HG03571 (cell line): ENCODE data around the gene APOBEC3A.
"Not testable (repeated sequence)": the region's sequence is repeated elsewhere in the genome, so short reads cannot be mapped to it uniquely, and the experiment has no call there.

ENCODE experiments used
- ATAC-seq: cut with Tn5 transposase; IDR thresholded peaks from one replicate; pipeline ENCODE4 v1.9.1; 2021; ENCODE audit not compliant: unreplicated experiment

The APOBEC3A gene

DNA sequence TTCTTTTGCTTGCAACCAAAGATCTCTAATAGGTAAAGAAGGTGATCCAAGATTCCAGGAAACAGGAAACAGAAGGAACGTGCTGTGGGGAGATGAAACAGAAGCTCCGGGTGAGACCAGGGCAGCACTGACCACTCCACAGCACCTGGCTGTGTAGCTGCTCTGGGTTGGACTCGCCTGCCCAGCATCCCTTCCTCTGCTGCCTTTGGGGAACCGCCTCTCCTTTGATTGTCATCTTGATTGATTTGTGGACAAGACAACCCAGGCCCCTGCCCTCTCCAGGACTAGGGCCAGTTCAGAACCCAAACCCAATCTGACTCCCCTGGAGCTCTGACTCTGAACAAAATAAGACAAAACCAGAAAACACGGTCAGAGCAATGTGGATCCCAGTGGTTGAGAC lies 14.7 kb upstream of the APOBEC3A start:
- no peak for ATAC-seq

GRCh38 chr22:38943201-38943600 lies 14.2 kb upstream of the APOBEC3A start:
- no peak for ATAC-seq

DNA sequence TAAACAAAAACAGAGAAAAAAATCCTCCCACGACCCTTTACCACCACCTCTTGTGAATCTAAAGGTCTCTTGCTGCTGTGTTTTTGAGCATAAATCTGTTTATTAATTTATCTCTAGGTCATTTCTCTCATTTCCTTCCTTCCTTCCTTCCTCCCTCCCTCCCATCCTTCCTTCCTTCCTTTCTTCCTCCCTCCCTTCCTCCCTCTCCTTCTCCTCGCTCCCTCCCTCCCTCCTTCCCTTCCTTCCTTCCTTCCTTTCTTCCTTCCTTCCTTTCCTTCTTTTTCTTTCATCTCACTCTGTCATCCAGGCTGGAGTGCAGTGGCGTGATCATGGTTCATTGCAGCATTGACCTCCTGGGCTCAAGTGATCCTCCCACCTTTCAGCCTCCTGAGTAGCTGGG lies 13.5 kb upstream of the APOBEC3A start:
- no peak for ATAC-seq

GRCh38 chr22:38944653-38945052 lies 12.8 kb upstream of the APOBEC3A start:
- ATAC-seq = no peak

DNA sequence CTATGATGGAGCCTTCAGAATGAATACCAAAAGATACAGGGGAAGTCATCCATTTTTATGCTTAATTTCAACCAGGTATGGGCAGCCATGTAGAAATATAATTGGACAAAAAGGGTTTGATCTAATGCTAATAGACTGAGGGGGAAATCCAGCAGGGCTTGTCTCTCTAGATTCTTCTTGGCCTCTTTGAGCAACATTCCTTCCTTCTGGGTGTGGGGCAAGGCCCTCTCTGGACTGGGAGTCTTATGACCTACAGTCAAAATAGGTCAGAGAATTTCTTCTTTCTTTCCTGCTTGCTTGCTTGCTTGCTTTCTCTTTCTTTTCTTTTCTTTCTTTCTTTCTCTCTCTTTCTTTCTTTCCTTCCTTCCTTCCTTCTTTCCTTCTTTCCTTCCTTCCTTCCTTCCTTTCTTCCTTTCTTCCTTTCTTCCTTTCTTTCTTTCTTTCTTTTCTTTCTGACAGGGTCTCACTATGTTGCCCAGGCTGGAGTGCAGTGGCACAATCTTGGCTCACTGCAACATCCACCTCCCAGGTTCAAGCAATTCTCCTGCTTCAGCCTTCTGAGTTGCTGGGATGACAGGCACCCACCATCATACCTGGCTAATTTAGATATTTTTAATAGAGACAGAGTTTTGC lies 11.6 kb upstream of the APOBEC3A start:
- not testable (repeated sequence) for ATAC-seq

DNA sequence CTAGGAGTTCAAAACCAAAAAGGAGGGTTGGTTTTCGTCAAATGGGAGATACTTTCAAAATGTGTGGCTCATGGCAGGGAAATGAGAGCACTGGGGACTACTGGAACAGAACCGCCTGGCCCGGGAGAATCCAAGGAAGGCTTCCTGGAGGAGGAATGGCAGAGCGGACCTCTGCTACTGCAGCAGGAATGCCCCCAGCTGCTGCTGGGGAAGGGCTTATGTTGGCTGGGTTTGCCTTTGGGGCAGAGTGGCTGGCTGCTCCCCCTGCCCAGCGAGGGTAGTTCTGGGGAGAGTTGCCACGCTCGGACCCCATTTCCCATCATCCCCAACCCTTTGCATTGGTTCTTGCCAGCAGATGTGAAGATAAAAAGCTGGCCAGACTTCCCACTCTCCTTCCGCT lies 10.6 kb upstream of the APOBEC3A start:
- no peak for ATAC-seq

- ATAC-seq = no peak
Measured at GRCh38 chr22:38947321-38948140, 9.9 kb upstream of the APOBEC3A start.

DNA sequence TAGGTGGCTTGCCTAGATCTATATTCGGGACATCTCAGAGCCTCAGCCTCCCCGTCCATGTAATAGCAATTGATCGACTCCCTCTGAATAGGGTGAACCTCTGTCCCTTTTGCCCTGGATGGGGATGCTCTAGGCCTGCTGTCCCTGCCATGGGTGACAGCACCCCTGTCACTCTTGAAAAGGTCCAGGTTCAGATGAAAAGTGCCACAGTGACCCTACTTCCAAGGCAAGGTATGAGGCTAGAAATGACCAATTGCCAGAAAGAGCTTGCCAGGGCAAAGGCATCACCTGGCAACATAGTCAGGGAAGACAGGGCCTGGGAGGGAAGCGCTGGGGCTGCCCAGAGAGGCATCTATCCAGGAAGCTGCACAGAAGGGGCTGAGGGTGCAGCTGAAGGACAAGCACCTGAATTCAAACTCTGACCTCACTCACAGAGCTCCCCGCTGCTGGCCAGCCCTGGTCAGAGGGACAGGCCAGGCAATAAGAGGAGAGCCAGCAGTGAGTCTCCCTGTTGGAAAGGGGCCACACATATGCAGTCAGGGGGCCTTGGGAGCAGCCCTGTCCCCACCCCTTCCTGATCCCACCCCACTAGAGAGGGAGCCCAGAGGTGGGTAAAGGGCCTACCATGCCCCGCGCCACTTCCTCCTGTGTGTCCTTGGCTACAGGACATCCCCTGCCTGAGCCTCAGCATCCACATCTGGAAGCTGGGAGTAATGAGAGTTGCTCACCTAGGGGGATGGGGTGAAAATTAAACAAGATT lies 9.0 kb upstream of the APOBEC3A start:
- ATAC-seq = no peak

DNA sequence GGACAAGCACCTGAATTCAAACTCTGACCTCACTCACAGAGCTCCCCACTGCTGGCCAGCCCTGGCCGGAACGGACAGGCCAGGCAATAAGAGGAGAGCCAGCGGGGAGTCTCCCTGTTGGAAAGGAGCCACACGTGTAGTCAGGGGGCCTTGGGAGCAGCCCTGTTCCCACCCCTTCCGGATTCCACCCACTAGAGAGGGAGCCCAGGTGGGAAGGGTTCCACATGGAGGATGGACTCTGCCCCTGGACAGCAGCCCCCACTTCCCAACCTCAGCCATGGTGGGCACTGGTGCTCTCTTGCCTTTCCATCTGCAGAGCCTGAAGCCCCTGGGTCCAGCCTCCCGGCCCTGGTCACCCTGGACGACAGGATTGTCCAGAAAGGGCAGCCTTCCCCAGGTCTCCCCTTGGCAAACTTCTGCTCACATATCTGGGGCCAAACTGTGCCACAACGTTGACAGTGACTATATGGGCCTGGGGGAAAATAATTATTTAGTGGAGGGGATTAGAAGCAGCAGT lies 7.5 kb upstream of the APOBEC3A start:
- no peak for ATAC-seq

DNA sequence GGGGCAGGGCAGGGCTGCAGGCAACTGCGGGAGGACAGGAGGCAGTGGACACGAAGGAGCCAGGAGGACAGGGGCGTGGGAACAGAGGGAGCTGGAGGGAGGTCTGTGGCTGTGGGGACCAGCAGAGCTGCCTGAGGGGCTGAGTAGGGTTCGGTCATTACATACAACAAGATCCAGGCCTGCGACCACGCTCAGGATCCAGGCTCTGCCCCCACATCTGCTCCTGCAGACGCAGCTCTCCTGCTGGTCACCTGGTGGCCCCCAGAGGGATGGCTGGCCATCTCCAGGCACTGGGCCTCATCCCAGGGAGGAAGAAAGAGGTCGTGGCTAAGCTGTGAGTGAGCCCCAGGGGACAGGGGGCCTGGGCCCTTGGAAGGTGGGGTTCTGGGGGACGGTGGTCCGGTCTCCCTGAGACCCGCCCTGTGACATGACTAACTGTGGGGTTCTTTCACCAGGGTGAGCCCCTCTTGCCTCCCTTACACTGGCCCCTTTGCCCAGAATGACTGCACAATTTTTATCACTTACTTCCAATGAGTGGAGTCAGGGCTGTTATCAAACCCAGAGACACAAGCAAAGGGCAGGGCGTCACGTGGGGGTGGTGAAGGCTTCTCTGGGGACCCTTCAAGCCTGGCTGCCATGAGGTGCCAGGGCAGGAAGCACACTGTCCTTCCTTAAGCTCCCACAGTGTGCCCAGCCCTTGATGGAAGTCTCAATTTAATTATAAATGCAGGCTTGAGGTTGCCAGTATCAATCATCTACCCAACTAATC lies 6.7 kb upstream of the APOBEC3A start:
- ATAC-seq = no peak

DNA sequence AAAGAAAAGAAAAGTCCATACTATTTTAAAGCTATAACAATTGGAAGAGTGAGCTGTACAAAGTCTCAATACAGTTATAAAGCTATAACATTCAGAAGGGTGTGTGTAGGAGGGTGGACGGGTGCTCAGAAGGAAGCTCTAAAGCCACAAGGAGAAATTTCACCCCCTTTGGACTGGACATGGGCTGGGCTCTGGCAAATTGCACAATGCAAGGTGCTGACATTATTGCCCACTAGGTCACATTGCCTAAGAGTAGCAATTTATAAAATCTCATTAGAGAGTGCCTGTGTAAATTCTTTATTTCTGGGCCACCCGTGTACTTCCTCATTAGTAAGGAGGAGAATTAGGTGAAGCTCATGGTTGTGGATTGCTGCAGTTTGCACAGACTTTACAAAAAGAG lies 5.7 kb upstream of the APOBEC3A start:
- ATAC-seq = no peak

- ATAC-seq = no peak
Measured at GRCh38 chr22:38952281-38952993, 5.0 kb upstream of the APOBEC3A start.

DNA sequence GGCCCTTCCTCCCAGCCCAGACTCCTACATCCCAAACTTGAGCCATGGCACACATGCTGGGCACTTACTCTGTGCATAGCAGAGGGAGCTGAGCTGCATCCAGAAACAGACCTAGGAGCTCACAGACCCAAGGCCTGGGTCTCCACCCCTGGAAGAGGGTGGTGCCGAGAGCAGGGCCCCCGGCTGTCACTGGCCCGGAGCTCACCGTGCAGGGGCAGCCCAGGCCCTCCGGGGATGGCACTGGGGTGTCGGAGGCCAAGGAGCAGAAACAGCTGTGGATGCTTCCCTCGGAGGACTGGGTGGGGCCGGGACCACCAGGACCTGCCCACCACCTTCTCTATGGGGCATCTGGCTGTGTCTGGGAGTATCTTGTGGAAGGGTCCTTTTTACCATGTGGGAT lies 4.3 kb upstream of the APOBEC3A start:
- ATAC-seq = no peak

DNA sequence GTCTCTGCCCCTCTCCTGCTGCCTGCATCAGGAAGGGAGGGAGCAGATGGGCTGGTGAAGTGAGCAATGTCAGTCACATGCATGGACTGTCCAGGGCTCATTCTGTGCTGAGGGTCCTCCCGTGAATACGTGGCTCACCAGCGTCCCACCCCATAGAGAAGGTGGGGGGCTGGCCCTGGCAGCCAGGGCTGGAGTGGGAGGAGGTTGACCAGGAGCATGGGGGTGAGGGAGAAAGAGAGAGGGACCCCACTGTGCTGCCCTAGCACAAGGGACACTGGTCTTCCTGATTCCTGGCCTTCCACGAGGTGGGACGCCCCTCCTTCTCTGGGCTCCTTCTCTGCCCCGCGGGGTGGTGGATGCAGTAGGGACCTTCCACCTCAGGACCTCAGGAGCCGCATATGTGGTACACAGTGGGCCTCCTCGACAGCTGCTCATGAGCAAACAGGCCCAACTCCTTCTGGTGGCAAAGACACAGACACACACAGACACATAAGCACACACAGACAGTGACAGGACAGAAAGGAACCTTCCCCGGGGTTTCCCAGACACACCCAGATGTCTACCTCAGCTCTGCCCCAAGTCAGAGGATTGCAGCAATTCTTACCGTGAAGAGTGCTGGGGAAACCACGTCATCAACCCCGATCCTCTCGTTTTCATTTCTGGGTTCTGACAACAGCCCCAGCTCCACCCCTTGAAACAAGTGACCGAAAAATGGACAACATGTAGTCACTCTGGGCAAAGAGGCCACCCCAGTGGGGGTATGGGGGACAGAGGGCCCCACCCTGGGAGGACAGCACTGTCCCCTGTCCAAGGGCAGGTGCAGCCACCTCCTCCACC lies 3.6 kb upstream of the APOBEC3A start:
- no peak for ATAC-seq

GRCh38 chr22:38954414-38955043 lies 2.9 kb upstream of the APOBEC3A start:
- no peak for ATAC-seq

- ATAC-seq = no peak
Measured at GRCh38 chr22:38955250-38955905, 2.0 kb upstream of the APOBEC3A start.

DNA sequence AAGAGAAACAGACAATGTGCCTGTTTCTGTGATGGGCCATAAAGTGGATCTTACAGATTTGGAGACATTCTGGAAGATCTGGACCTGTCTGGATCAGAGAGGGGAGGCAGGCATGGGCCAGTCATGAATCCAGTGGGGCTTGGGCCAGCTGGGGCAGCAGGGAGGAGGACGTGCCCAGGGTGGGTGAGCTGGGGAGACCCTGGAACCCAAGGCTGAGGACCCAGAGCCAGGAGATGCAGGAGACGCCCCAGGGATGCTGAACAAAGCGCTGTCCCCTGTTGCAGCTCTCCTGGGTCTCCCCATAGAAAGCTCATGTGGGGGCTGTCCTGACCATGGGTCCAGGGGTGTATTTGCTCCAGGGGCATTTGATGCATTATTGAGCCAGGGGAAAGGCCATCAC lies 1.5 kb upstream of the APOBEC3A start:
- ATAC-seq = no peak

DNA sequence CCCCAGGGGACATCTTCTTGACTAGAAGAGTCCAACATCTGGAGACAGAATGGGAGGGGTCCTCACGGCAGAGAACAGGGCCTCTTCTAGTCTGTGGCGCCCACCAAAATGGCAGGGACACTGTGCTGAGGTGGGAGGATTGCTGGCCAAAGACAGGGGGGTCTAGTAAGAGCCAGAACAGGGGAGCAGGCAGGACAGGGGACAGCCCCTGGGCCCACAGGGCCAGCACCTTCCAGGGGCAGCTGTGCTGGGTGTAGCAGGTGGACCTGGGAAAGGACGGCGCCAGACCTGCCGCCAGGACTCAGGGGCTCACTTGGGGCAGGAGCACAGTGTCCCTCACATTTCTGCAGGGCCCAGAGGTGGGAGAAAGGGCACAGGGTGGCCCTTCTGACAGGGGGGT lies 858 bp upstream of the APOBEC3A start:
- no peak for ATAC-seq
